ENCODE data around the gene TMEM163.

DNA sequence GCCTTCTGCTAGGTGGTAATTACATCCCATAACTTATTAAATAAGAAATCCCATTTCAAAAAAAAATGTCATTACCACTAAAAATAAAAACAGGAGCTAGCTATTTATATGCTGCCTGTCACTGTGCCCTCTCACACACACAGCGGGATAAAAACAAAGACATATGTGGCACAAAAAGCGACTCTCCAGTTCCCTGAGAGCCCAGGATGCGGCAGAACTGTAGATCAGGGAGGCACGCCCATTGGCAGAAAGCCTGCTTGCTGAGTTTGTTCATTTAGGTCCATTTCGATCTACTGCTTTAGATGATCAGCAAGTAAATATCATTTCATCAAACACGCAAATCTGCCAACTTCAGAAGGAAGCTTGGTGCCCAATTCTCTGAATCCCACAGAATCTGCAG, 124.4 kb downstream of the TMEM163 start:
- TF ChIP-seq CTCF (IDR thresholded peaks at IDR 0.05) (no peak), POLR2A (IDR thresholded peaks at IDR 0.05) (no peak)

Data from body of pancreas (tissue), 4 donors.